ENCODE measurements around the gene CKLF.
A peak's percentile ranks its signal among the peaks of the same experiment; 100 is the strongest.
"Not testable (repeated sequence)": the region's sequence is repeated elsewhere in the genome, so short reads cannot be mapped to it uniquely, and the experiment has no call there.

CKLF gene

DNA sequence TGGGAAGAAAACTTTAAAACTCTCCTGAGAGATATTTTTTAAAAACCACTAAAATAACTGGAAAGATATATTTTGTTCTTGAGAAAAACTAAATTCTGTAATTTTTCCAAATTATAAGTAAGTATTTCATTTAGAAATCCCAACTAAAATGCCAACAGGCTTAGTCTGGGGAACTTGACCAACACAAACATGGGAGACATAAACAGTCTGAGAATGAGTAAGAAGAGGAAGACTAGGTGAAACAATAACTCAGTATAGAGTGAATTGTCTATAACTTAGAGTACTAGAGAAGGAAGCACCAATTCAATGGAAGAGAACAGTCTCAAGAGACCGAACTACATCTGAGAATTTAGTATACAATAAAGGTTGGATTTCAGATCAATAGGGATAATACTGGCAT lies 16.8 kb downstream of the CKLF start:
- DNase-seq (ENCODE audit: low read depth), result no peak

DNA sequence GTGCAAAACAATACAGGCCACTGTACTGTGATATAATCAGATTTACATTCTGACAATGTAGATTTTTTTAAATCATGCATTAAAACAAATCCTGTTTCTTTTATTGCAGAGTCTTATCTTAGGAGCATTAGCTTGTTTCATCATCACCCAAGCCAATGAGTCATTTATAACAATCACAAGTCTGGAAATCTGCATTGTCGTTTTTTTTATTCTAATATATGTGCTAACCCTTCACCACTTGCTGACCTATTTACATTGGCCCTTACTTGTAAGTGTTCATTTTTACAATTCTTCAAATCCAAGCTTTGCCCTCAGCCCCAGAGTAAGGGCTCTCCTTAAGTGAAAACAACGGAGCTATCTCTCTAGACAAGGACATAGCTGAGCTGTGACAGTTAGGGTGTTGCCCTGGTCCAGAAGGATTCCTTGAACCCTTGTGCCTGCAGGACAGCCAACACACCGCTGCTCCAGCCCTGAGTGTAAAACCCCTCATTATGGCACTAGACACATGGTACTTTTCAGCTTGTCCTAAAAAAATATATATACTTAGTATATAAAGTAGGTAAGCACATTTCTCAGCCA lies 17.5 kb downstream of the CKLF start:
- no peak for DNase-seq (ENCODE audit: low read depth)

DNA sequence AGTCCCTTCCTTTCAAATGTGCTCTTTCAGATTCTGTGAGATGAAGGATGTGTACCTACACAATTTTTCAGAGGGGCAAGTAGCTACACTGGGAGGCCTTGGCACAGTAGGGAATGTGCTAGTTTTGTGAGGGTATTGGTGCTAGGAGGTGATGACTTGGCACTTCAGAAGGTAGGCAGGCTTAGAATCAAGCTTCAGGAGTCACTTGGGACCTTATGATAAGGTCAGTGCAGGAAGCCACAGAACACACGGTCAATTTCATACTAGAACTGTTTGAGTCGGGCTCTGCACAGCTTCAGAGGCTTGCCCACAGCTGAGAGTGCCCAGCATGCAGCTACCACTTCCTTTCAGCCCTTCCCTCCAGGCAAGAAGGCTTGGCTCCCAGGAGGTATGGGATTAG lies 20.0 kb downstream of the CKLF start:
- no peak for DNase-seq (ENCODE audit: low read depth)

DNA sequence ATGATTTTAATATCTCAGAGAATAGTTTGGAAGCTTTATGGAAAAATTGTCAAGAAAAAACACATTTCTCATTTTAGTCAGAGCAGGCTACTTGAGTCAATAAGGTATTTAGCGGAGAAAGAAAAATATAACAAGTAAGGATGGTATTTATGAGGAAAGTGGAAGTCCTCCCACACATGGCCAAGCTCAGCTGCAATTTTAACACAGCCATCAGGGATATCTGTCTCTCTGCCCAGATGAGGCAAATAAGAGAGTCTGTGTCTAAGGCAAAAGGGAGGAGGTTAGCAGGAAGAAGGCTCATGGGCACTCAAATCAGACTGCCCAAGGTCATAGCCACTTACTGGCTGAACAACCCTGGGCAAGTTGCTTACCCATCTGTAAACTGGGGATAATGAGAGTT lies 21.7 kb downstream of the CKLF start:
- no peak for DNase-seq (ENCODE audit: low read depth)

DNA sequence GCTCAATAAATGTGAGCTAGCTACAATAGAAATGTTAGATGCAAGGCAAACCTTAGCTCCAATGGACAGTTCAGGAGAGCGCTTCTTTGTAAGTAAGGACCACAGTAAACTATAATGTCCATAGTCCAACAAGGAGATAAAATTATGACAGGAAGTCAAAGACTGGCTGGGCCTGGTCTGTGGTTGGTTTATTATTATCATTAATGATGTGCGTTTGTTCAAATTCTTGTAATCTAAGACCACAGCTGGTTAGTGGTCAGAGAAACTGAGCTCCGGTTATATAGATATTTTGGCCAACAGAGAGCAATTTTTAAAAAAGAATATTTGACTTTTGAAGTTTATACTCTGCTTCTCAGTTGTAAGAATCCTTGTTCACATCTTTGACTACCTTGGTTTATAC lies 22.2 kb downstream of the CKLF start:
- DNase-seq (ENCODE audit: low read depth), result no peak

DNA sequence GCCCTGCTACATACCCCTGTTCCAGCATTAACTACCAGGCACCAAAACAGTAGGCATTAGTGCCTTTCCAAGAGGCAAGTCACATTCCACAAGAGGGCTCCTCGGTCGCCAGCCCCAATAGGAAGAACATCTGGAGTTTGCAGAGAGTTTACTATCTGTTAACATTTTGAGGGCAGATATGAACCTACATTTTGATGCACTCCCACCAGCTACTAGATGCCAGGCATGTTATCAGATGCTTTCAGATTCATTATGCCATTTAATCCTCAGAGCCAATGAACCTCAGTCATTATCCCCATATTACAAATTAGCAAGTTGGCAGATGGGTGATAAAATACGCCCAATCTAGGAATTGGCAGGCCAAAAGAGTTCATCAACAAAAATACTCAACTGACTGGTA lies 22.7 kb downstream of the CKLF start:
- no peak for DNase-seq (ENCODE audit: low read depth)

DNA sequence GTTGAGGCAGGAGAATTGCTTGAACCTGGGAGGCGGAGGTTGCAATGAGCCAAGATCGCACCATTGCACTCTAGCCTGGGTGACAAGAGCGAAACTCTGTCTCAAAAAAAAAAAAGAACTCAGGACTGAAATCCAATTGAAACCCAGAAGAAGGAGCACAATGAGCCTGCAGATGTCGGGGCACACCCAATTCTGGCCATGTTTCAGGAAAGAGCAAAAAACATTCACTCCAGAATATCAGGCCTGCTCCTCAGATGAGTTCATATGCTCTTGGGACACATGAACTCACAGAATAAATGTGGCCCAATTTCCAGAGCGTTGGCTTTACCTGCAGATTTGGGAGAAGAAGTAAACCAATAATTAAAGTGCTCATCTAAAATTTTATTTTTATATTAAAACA lies 23.9 kb downstream of the CKLF start:
- no peak for DNase-seq (ENCODE audit: low read depth)

DNA sequence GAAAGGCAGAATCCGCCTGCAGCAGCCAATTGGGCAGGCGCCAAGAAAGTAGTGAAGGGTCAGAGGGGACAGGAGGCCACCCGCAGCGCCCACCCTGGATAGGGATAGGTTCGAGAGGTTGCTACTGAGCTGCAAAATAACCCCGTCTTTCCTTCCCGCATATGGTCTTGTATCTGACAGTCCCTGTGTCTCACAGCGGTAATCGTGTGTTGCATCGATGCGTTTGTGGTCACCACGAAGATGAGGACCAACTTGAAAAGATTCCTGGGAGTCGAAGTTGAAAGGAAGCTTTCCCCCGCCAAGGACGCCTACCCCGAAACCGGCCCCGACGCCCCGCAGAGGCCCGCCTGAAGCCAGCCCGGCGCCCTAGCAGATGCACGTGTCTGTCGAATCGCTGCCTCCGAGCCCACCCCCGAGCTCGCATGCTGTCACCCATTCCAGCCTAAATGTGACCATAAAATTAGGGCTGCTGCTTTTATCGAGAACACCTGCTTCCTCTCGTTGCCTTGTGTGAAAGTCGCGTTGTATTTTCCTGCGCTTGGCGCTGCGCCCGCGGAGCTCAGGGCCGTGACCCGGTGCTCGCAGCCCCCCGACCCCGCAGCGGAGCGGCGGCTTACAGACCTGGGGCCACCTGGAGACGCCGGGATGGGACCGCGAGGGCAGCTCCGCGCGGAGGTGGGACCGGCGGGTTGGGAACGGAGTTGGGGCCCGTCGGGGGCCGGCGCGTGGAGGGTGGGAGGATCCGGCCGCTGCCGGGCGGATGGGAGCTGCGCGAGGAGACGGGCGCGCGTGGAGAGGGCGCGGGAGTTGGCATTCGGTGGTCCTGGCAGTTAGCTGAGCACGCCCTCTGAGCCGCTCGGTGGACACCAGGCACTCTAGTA lies 26.5 kb downstream of the CKLF start, which contains the start of gene CMTM2:
Gene CMTM2 (plus strand): TSS at position 813 of the 881 bp plus-strand sequence. CDS start 145 bp downstream, outside the sequence.
- no peak for DNase-seq (ENCODE audit: low read depth)

DNA sequence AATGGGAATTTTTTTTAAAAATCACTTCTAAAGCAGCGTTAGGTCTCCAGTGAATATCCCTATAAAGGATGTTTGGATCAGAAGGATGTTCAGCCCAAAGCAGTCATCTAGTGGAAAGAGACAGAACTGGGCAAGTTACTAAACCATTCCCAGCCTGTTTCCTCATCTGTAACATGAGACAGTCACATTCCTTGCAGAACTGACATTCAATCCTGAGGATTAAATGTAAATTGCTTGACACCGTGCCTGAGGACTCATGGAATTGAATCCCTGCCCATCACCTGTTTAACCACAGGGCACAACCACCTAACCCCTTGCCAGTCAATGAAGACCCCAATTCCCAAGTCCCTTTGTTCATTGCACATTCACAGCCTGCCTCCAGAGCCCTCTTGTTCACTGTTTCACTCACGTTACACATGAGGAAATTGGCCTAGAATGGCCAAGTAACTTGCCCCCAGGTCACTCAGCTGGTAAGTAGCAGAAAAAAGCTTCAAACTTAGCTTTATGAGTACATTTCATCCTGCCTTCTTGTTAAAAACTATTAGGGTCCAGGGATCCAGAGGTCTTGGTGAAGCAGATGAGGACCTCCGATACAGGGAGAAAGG lies 28.3 kb downstream of the CKLF start:
- DNase-seq (ENCODE audit: low read depth), result no peak

DNA sequence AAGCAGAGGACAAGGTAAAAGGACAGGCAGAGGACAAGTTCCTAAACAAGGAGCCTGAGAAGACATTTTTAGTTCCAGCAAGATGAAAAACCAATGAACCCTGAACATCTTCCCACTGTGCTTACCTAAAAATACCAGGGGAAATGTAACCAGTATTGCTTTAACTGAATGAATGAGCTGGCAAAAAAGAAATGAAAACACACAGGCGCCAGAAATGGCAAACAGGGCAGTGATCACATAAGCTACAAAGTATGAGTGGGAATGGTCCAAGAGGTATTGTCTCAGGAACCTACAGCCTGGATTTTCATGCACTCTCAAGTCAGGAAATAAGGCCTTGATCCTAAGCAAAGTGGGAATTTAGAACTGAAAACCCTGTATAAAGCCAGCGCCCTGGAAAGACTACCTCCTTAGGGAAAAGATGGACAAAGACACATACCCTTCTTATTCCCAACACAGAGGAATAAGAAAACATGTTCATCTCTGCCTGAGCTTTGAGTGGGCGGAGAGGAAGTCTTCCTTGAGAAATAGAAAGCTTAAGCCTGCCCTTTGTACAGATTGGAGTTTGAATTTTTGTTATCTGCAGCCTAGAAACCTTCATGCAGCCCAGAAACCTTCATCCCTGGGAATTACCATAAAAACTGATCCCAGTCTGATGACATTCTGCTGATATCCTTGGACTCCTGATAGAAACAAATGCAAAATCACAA lies 29.0 kb downstream of the CKLF start:
- DNase-seq (ENCODE audit: low read depth), result no peak

DNA sequence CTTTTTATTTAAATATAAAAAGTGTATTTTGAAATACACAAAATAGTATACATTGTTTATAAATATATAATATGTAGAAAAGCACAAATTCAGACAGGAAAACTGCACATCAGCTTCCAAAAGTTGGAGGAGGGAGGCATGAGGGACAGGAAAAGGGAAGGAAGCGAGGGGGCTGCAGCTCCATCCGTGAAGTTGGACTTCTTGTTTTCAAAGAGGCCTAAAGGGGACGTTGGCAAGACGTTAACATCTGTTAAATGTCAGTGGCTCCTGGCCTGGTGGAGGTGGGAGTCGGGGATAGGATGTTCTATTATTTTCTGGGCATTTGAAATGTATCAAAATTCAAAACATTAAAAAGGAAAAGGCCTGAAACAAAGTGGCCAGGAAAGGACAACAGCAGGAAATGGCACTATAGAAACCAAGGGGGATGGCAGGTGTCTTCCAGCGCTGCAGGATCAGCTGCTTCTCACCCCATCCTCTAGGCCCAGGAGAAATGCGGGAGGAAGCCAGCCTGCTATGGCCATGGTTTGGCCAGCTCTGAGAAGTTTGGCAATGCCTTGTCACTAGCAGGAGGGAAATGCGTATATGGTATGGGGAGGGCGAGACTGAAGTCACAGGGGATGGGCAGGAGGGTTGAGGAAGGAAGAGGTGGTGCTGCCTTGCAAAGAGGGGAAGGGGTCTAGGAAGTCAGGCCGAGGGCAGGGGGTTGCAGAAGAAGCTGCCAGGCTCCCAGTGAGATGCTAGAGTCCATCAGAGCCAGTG lies 33.3 kb downstream of the CKLF start:
- DNase-seq (ENCODE audit: low read depth), result no peak

DNA sequence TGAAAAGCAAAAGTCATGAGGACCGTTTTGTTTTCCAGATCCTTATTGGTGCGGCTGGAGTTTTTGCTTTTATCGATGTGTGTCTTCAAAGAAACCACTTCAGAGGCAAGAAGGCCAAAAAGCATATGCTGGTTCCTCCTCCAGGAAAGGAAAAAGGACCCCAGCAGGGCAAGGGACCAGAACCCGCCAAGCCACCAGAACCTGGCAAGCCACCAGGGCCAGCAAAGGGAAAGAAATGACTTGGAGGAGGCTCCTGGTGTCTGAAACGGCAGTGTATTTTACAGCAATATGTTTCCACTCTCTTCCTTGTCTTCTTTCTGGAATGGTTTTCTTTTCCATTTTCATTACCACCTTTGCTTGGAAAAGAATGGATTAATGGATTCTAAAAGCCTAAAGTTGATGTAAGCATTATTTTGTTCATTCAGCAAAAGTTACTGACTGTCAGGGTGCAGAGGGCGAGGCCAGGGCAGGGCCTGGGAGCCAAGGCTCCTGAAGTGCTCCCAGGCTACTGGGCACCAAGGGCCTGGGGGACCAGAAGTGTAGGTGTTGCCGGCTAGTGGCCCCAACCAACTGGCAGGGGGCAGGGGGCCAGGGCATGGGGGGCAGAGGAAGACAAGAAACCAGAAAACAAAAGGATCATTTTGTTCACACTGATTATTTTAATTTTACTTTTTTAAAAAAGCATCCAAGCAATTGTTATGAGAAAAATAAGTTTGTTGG lies 35.7 kb downstream of the CKLF start:
- no peak for DNase-seq (ENCODE audit: low read depth)

DNA sequence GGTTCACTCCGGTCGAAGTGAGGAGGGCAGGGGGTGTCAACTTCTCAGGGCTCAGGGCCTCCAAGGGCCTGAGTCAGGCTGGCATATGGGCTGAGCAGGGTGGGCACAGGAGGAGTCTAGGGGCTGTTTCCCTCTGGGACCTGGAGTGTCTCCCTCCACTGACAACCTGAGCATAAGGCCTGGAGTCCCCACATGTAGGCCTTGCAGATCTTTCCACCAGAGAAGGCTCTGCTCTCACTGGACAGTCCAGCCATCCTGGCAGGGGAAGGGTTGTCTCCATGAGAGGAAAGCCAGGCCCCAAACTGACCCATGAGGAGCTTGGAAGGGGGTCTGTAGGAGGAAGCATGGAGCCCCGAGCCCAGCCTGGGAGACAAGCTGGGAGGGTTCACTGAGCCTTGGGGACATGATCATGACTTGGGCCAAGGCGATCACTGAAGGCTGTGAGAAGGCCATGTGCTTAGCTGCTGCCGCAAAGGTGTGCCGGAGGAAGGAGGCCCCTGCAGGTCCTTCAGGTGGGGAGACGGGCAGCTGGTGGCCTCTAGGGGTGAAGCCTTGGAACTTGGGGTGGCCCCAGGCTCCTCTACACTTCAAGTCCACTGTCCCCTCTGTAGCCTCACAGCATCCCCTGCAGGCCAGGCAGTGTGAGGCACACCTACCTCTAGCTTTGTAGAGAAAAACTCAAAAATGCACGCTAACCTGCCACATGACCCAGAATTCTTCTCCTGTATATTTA lies 36.8 kb downstream of the CKLF start:
- peak; percentile 42 for DNase-seq (ENCODE audit: low read depth)

DNA sequence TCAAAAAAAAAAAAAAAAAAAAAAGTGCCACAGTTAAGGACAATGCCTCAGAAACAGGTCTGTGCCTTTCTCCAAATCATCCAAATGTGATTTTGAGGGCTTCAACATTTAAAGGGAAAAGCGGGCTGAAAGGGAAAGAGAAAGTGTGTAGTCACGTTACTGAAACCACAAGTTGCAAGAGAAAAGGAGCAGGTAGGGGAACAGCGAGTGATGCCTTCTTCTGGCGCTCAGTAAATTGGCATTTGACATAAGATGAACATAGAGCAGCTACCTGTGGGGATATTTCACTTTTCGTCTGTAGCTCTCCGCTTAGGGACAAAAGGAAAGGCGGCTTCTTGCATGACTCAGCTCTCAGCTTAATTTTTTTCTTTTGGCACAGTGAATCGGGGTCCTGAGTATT lies 37.9 kb downstream of the CKLF start:
- DNase-seq (ENCODE audit: low read depth), result peak; percentile 16

DNA sequence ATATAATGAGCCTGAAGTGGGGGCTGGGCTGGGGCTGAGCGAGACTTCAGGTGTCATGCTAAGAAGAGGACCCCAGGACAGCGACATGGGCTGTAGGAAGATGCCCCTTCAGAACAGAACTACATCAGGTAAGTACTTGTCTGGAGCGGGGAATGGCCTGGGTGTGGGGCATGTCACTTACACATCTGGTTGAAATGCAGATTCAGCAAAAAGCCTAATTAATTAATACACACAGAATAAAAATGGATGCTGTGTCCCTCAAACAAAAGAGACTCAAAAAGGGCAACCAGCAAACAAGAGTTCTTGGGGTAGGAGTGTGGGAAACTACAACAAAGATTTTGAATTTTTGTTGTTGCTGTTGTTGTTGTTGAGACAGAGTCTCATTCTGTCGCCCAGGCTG lies 38.6 kb downstream of the CKLF start:
- no peak for DNase-seq (ENCODE audit: low read depth)

DNA sequence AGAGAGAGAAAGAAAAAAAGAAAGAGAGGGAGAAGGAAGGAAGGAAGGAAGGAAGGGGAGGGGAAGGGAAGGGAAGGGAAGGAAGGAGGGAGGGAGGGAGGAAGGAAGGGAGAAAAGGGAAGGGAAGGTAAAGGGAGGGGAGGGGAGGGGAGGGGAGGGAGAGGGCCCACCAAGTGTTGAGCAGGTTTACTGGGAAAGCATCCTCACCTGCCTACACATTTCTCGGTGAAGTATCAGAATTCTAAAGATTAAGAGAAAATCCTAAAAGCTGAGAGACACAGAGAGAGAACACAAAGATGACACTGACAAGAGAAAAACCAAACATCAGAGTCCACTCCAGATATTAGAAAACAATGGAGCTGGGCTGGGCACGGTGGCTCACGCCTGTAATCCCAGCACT lies 39.9 kb downstream of the CKLF start:
- DNase-seq (ENCODE audit: low read depth), result no peak

DNA sequence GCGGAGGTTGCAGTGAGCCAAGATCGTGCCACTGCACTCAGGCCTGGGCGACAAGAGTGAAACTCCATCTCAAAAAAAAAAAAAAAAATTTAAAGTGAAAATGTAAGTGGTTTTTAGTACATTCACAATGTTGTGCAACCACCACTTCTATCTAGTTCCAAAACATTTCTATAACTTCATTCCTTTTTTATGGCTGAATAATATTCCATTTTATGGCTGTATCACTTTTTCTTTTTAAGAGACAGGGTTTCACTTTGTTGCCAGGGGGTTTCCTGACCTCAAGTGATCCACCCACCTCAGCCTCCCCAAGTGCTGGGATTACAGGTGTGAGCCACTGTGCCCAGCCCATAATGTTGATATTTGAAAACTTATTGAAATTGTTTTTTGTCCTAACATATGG lies 40.4 kb downstream of the CKLF start:
- DNase-seq (ENCODE audit: low read depth), result no peak

DNA sequence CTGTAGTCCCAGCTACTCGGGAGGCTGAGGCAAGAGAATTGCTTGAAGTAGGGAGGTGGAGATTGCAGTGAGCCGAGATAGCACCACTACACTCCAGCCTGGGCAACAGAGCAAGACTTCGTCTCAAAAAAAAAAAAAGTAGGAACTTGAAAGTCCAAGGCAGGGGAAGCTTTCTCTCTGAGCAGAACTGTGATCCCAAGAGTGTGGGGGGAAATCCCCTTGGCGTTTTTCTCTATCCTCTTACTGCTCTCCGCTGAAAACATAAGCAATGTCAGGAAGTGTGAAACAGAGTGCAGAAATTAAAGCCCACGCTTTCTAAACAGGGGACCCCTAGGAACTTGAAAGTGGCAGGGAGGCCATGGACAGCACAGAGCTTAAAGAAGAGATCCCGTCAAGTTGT lies 42.4 kb downstream of the CKLF start:
- DNase-seq (ENCODE audit: low read depth), result no peak

DNA sequence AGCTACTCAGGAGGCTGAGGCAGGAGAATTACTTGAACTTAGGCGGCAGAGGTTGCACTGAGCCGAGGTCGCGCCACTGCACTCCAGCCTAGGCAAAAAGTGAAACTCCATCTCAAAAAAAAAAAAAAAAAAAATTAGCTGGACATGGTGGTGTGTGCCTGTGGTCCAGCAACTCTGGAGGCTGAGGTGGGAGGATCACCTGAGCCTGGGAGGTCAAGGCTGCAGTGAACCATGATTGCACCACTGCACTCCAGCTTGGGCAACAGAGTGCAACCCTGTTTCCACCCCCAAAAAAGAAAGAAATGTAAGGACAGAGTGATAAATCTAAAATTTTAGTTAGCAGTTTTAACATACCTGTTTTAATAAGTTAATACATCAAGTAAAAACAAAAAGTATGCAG lies 44.2 kb downstream of the CKLF start:
- DNase-seq (ENCODE audit: low read depth), result not testable (repeated sequence)

DNA sequence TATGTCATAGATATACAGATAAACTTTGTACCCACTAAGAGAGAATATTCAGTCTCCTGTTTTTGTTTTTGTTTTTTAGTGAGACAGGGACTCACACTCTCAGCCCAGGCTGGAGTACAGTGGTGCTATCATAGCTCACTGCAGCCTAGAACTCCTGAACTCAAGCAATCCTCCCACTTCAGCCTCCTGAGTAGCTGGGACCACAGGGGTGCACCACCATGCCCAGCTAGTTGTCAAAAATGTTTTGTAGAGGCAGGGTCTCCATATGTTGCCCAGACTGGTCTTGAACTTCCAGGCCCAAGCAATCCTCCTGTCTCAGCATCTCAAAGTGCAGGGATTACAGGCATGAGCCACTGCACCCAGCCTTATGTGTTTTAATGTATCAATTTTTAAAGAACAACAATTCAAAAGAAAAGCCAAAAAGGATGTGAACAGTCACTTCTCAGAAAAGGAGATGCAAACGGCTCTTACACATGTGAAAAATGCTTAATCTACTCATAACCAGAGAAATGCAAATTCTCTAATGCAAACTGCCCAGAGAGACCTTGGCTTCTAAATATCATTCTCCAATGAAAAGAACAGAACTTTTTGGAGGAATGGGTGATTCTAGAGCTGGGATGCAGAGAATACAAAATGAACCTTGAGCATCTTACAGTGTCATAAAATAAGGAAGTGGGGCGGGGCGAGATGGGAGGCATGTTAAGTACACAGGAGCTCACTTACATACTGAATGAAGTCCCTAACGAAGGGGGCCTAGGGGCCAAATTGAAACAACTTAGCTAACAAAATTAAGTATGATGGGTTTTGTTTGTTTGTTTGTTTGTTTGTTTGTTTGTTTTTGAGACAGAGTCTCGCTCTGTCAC lies 44.8 kb downstream of the CKLF start:
- no peak for DNase-seq (ENCODE audit: low read depth)
